H9 (cell line): ENCODE measurements around the gene RSBN1L. TPM values are rescaled to one million over a fixed set of nuclear protein-coding genes. Genes with fewer than 3 reads are reported as not detected.
"Not testable (repeated sequence)": the region's sequence is repeated elsewhere in the genome, so short reads cannot be mapped to it uniquely, and the experiment has no call there.

Source experiments
- DNase-seq: peaks from one replicate; pipeline ENCODE4 v3.0.0-alpha.2; 2017
- H2AFZ ChIP-seq: one replicate; pipeline ENCODE4 v1.6.1; 2013; ENCODE audit warnings: mild to moderate bottlenecking, low read length, control low read depth, moderate library complexity
- H2AK5ac ChIP-seq: 2 replicates; pipeline ENCODE4 v1.6.1; 2013; ENCODE audit warnings: low read length, control low read depth, mixed read lengths; ENCODE audit not compliant: insufficient read length
- H2BK120ac ChIP-seq: one replicate; pipeline ENCODE4 v1.6.1; 2013; ENCODE audit warnings: low read depth, mild to moderate bottlenecking, low read length, control low read depth, inconsistent platforms; ENCODE audit not compliant: poor library complexity, severe bottlenecking
- H2BK12ac ChIP-seq: 2 replicates; pipeline ENCODE4 v1.6.1; 2013; ENCODE audit warnings: low read length, control low read depth, mixed read lengths, low read depth; ENCODE audit not compliant: insufficient read length
- H2BK15ac ChIP-seq: 2 replicates; pipeline ENCODE4 v1.6.1; 2013; ENCODE audit warnings: low read depth, low read length, control low read depth
- H2BK20ac ChIP-seq: one replicate; pipeline ENCODE4 v1.6.1; 2013; ENCODE audit warnings: low read depth, mild to moderate bottlenecking, low read length, control low read depth, inconsistent platforms; ENCODE audit not compliant: poor library complexity, severe bottlenecking
- H2BK5ac ChIP-seq: 2 replicates; pipeline ENCODE4 v1.6.1; 2013; ENCODE audit warnings: low read length, control low read depth, mixed read lengths; ENCODE audit not compliant: insufficient read length
- H3K14ac ChIP-seq: 2 replicates; pipeline ENCODE4 v1.6.1; 2013; ENCODE audit warnings: low read length, control low read depth; ENCODE audit not compliant: insufficient read depth
- H3K18ac ChIP-seq: 2 replicates; pipeline ENCODE4 v1.6.1; 2013; ENCODE audit warnings: low read depth, mild to moderate bottlenecking, mixed read lengths, low read length, control low read depth; ENCODE audit not compliant: insufficient read length
- H3K23ac ChIP-seq: 2 replicates; pipeline ENCODE4 v1.6.1; 2013; ENCODE audit warnings: low read length, control low read depth, mixed read lengths, low read depth; ENCODE audit not compliant: insufficient read length
- H3K23me2 ChIP-seq: 2 replicates; pipeline ENCODE4 v1.6.1; 2013; ENCODE audit warnings: low read depth, mild to moderate bottlenecking, mixed read lengths, low read length, control low read depth; ENCODE audit not compliant: insufficient read length, poor library complexity, severe bottlenecking
- H3K27ac ChIP-seq: 2 replicates; pipeline ENCODE4 v1.5.1; 2013; ENCODE audit warnings: low read length, control low read depth, mixed read lengths, low read depth; ENCODE audit not compliant: insufficient read length
- H3K27me3 ChIP-seq: 2 replicates; pipeline ENCODE4 v1.6.1; 2013; ENCODE audit warnings: low read length, control low read depth, inconsistent platforms; ENCODE audit not compliant: insufficient read depth
- H3K4ac ChIP-seq: 2 replicates; pipeline ENCODE4 v1.6.1; 2013; ENCODE audit warnings: low read depth, mild to moderate bottlenecking, control low read depth, inconsistent platforms, low read length, moderate library complexity
- H3K4me1 ChIP-seq: 2 replicates; pipeline ENCODE4 v1.6.1; 2013; ENCODE audit warnings: low read length, control low read depth, inconsistent platforms; ENCODE audit not compliant: insufficient read depth
- H3K4me2 ChIP-seq: 2 replicates; pipeline ENCODE4 v1.6.1; 2013; ENCODE audit warnings: low read length, control low read depth, mixed read lengths; ENCODE audit not compliant: insufficient read length, insufficient read depth
- H3K56ac ChIP-seq: 2 replicates; pipeline ENCODE4 v1.6.1; 2013; ENCODE audit warnings: low read depth, mild to moderate bottlenecking, mixed read lengths, low read length, control low read depth; ENCODE audit not compliant: insufficient read length
- H3K79me1 ChIP-seq: 2 replicates; pipeline ENCODE4 v1.6.1; 2013; ENCODE audit warnings: low read depth, mild to moderate bottlenecking, moderate library complexity, low read length, control low read depth, inconsistent platforms; ENCODE audit not compliant: insufficient read depth, poor library complexity, severe bottlenecking
- H3K79me2 ChIP-seq: 2 replicates; pipeline ENCODE4 v1.6.1; 2013; ENCODE audit warnings: low read length, control low read depth, inconsistent platforms; ENCODE audit not compliant: insufficient read depth
- H3K9ac ChIP-seq: 2 replicates; pipeline ENCODE4 v1.6.1; 2013; ENCODE audit warnings: low read length, control low read depth, mixed read lengths; ENCODE audit not compliant: insufficient read length; ENCODE audit errors: extremely low read depth
- H3K9me3 ChIP-seq: one replicate; pipeline ENCODE4 v1.6.1; 2013; ENCODE audit warnings: low read depth, low read length, inconsistent platforms; ENCODE audit not compliant: control insufficient read depth
- H3T11ph ChIP-seq: one replicate; pipeline ENCODE4 v1.6.1; 2013; ENCODE audit warnings: mild to moderate bottlenecking, low read length, control low read depth, inconsistent platforms
- H4K20me1 ChIP-seq: one replicate; pipeline ENCODE4 v1.6.1; 2013; ENCODE audit not compliant: control insufficient read depth, insufficient read length, insufficient read depth
- H4K5ac ChIP-seq: 2 replicates; pipeline ENCODE4 v1.6.1; 2013; ENCODE audit warnings: low read depth, mild to moderate bottlenecking, mixed read lengths, low read length, control low read depth; ENCODE audit not compliant: insufficient read length
- H4K8ac ChIP-seq: replicated peaks from 2 replicates; pipeline ENCODE4 v1.6.1; 2013; ENCODE audit warnings: low read length, control low read depth, mixed read lengths, low read depth; ENCODE audit not compliant: insufficient read length
- H4K91ac ChIP-seq: 2 replicates; pipeline ENCODE4 v1.6.1; 2013; ENCODE audit warnings: low read depth, mild to moderate bottlenecking, moderate library complexity, mixed read lengths, low read length, control low read depth; ENCODE audit not compliant: insufficient read length
- H3K27ac Mint-ChIP-seq, 3 experiments: 2 replicates in 2 of 3; 3 replicates in 1 of 3; pipeline ENCODE4 v1.8.0; 2020 to 2021; ENCODE audit warnings: mixed read lengths in 3 of 3, mild to moderate bottlenecking in 1 of 3, moderate library complexity in 1 of 3
- H3K27me3 Mint-ChIP-seq: 2 replicates; pipeline ENCODE4 v1.8.0; 2021; ENCODE audit warnings: low read depth, mild to moderate bottlenecking, moderate library complexity, mixed read lengths
- H3K36me3 Mint-ChIP-seq, 3 experiments: 2 replicates in 2 of 3; 3 replicates in 1 of 3; pipeline ENCODE4 v1.8.0; 2020 to 2021; ENCODE audit warnings: low read depth in 3 of 3, mixed read lengths in 3 of 3; ENCODE audit not compliant: insufficient read depth in 1 of 3
- H3K4me1 Mint-ChIP-seq, 2 experiments: 2 replicates each; pipeline ENCODE4 v1.8.0; 2020; ENCODE audit warnings: mixed read lengths in 2 of 2
- H3K4me3 Mint-ChIP-seq, 2 experiments: 2 replicates in 1 of 2; 3 replicates in 1 of 2; pipeline ENCODE4 v1.8.0; 2020 to 2021; ENCODE audit warnings: mild to moderate bottlenecking in 2 of 2, mixed read lengths in 2 of 2, moderate library complexity in 1 of 2
- H3K9me3 Mint-ChIP-seq, 2 experiments: 2 replicates in 1 of 2; 3 replicates in 1 of 2; pipeline ENCODE4 v1.8.0; 2020; ENCODE audit warnings: mild to moderate bottlenecking in 2 of 2, mixed read lengths in 2 of 2, moderate library complexity in 1 of 2
- WGBS: extraction: QIAGEN DNeasy Blood & Tissue Kit; methylation state at CpG from one replicate; pipeline ENCODE4 v1.1.7; 2013; ENCODE audit warnings: missing lambda C conversion rate, low lambda C conversion rate, mixed read lengths; ENCODE audit not compliant: insufficient read length; ENCODE audit errors: extremely low coverage; 5-methylcytosine and 5-hydroxymethylcytosine counted together
- total RNA-seq: library from RNA; stranded (reverse); gene quantifications from 2 replicates; pipeline ENCODE4 v1.2.1, GENCODE V29; 2021
- TF ChIP-seq, protein P1 (sequence below): fragments of 200-600 bp; sonication (generic); conservative IDR thresholded peaks from 3 replicates; pipeline ENCODE4 v1.8.0; 2021; ENCODE audit warnings: antibody characterized with exemption, mild to moderate bottlenecking

RSBN1L gene
- total RNA-seq, 1 experiment from 2014 or later: 20.6 TPM

DNA sequence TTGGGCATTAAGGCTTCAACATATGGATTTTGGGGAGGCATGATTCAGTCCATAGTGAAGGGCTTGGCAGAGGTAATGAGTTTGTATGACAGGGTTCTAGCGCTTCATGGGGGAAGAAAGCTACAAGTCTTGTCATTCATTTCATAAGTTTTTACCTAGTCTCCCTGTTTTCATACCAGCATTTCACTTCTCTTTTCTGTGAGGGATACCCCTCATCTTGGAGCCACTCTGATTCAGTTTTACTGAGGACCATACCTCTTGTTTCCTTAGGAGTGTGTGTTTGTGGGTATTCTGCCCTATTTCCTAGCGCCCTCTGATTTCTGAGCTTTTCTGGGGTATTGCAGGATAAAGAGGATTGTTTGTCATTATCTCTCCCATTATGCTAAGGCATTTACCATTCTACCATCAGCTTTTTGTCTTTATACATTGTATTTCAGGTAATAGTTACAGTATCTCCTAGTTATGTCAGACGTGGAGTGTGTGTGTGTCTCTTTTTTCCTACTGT is 6.8 kb downstream of the RSBN1L start:
- Histone ChIP-seq H3K4ac (no peak overlapping the region), H3K4me2 (no peak overlapping the region), H3K27me3 (no peaks in the 10 kb centered on the region), H4K91ac (no peak overlapping the region), H2BK5ac (no peak overlapping the region), H2BK120ac (no peak overlapping the region), H3K18ac (no peak overlapping the region), H3K27ac (no peak overlapping the region), H3K14ac (no peak overlapping the region), H3K79me2 (peaks cover 7% of the 10 kb centered on the region), H2BK15ac (no peak overlapping the region), H3K56ac (no peak overlapping the region), H3K9me3 (no peaks in the 10 kb centered on the region), H3T11ph (no peak overlapping the region), H3K4me1 (no peaks in the 10 kb centered on the region), H3K9ac (no peak overlapping the region), H3K23ac (no peak overlapping the region), H2AK5ac (no peak overlapping the region), H4K5ac (no peak overlapping the region), H3K23me2 (no peaks in the 10 kb centered on the region), H4K8ac (no peak overlapping the region), H2BK20ac (no peak overlapping the region), H3K79me1 (peaks cover 6% of the 10 kb centered on the region), H2AFZ (no peak overlapping the region), H4K20me1 (no peaks in the 10 kb centered on the region), H2BK12ac (no peak overlapping the region)
- no peak for DNase-seq
- TF ChIP-seq, protein P1, sequence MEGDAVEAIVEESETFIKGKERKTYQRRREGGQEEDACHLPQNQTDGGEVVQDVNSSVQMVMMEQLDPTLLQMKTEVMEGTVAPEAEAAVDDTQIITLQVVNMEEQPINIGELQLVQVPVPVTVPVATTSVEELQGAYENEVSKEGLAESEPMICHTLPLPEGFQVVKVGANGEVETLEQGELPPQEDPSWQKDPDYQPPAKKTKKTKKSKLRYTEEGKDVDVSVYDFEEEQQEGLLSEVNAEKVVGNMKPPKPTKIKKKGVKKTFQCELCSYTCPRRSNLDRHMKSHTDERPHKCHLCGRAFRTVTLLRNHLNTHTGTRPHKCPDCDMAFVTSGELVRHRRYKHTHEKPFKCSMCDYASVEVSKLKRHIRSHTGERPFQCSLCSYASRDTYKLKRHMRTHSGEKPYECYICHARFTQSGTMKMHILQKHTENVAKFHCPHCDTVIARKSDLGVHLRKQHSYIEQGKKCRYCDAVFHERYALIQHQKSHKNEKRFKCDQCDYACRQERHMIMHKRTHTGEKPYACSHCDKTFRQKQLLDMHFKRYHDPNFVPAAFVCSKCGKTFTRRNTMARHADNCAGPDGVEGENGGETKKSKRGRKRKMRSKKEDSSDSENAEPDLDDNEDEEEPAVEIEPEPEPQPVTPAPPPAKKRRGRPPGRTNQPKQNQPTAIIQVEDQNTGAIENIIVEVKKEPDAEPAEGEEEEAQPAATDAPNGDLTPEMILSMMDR: peak; percentile 36
- Mint-ChIP-seq H3K4me1 (peaks cover 22 to 24% of the 10 kb centered on the region in 2 experiments), H3K36me3 (peaks cover 0 to 12% (median 11%) of the 10 kb centered on the region in 3 experiments; a peak in 6 of 7 replicates), H3K9me3 (no peaks in the 10 kb centered on the region), H3K4me3 (no peak overlapping the region), H3K27ac (peak overlapping the region in 1 of 3 experiments; percentile 63; a peak in 3 of 7 replicates), H3K27me3 (no peaks in the 10 kb centered on the region)
- no CpG with 5 or more reads among the region's 3 CpGs for WGBS

DNA sequence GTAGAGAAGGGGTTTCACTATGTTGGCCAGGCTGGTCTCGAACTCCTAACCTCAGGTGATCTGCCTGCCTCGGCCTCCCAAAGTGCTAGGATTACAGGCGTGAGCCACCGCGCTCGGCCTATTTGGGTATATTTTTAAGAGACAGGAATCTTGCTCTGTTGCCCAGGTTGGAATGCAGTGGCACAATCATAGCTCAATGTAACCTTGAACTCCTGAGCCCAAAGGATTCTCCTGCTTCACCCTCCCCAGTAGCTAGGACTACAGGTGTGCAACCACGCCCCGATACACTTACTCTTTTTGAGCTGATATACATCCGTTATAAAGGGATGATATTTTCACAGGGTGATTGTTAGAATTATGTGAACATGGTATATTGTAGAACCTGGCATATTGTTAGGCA is 7.4 kb downstream of the RSBN1L start:
- WGBS: no CpG with 5 or more reads among the region's 9 CpGs
- H3K4ac ChIP-seq, H3K27me3 ChIP-seq, DNase-seq, H2BK20ac ChIP-seq, H3K18ac ChIP-seq, H4K5ac ChIP-seq, H2BK15ac ChIP-seq, H3K9me3 ChIP-seq, H3K4me1 ChIP-seq, H3T11ph ChIP-seq, H3K4me2 ChIP-seq, H2BK120ac ChIP-seq, H3K23ac ChIP-seq, H2BK5ac ChIP-seq, H3K9me3 Mint-ChIP-seq, H3K56ac ChIP-seq, H3K27ac ChIP-seq, H3K4me3 Mint-ChIP-seq, H3K9ac ChIP-seq, H3K23me2 ChIP-seq, H3K27me3 Mint-ChIP-seq, H2BK12ac ChIP-seq, H3K27ac Mint-ChIP-seq, H3K79me2 ChIP-seq, H3K14ac ChIP-seq, H3K79me1 ChIP-seq, H4K20me1 ChIP-seq, H4K8ac ChIP-seq, H2AK5ac ChIP-seq, H2AFZ ChIP-seq, H4K91ac ChIP-seq: not testable (repeated sequence)
- Mint-ChIP-seq H3K36me3 (peaks cover 0 to 11% (median 10%) of the 10 kb centered on the region in 3 experiments; a peak in 6 of 7 replicates), H3K4me1 (peaks cover 17 to 19% of the 10 kb centered on the region in 2 experiments)
